IPS-18c (cell line): ENCODE data around the gene MPST.
"Not testable (repeated sequence)": the region's sequence is repeated elsewhere in the genome, so short reads cannot be mapped to it uniquely, and the experiment has no call there.

Source experiments
- H3K4me3 ChIP-seq: 2 replicates; pipeline ENCODE4 v1.7.0; 2013; ENCODE audit warnings: low read depth, mild to moderate bottlenecking, low read length, moderate library complexity; ENCODE audit not compliant: insufficient read depth
- H3K9me3 ChIP-seq: one replicate; pipeline ENCODE4 v1.6.1; 2013; ENCODE audit warnings: mild to moderate bottlenecking, low read length, moderate library complexity; ENCODE audit not compliant: control insufficient read depth, insufficient read depth

MPST gene

DNA sequence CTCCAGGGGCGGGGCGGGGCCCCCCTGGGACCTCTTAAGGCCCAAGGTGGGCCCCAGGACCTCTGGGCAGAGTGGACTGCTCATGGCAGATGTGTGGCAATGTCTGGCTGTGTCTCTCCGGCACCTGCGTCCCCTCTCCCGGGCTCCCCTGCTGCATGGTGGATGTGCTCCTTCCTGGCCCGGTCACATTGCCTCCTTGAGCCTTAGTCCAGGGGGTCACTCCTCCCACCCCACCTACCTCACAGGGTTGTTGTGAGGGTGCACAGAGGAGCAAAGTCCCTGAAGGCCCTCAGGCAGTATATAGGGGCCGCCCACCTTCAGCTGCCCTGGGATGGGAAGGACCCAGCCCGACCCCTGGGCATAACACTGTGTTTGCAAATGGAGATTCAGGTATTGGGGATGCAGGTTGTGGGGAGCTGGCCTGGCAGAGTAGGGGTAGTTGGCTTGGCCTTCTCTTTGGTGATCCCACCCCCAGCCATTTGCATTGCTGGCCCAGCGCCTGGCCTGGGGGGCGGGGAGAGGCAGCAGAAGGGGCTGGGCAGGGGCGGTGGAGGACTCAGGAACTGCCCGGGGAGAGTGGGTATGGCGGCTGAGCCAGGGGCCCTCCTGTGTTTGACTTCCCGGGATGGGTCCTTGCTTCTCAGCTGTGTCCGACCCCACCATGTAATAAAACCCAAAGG is 43.3 kb downstream of the MPST start:
- H3K9me3 ChIP-seq: no peaks in the 10 kb centered on the region
- H3K4me3 ChIP-seq: no peak overlapping the region

- Histone ChIP-seq H3K4me3 (no peak overlapping the region), H3K9me3 (no peaks in the 10 kb centered on the region)
Observed at GRCh38 chr22:37063431-37064420, 44.2 kb downstream of the MPST start.

GRCh38 chr22:37064553-37064952 is 45.0 kb downstream of the MPST start:
- Histone ChIP-seq H3K4me3 (no peak overlapping the region), H3K9me3 (no peaks in the 10 kb centered on the region)

GRCh38 chr22:37065180-37065579 is 45.6 kb downstream of the MPST start:
- Histone ChIP-seq H3K9me3 (no peaks in the 10 kb centered on the region), H3K4me3 (no peak overlapping the region)

- Histone ChIP-seq H3K4me3 (no peak overlapping the region), H3K9me3 (no peaks in the 10 kb centered on the region)
Observed at GRCh38 chr22:37065961-37066360, 46.4 kb downstream of the MPST start.

- H3K9me3 ChIP-seq: no peaks in the 10 kb centered on the region
Observed at GRCh38 chr22:37067428-37067827, 47.9 kb downstream of the MPST start.

GRCh38 chr22:37068859-37069258 is 49.3 kb downstream of the MPST start:
- Histone ChIP-seq H3K9me3 (no peaks in the 10 kb centered on the region), H3K4me3 (peak overlapping the region; percentile 34; the same call in 1 of the 2 replicates)

More at GRCh38 chr22:37067428-37067827, 47.9 kb downstream of the MPST start:
- no peak overlapping the region for H3K4me3 ChIP-seq

- no peak overlapping the region for H3K4me3 ChIP-seq
Observed at GRCh38 chr22:37069319-37069718, 49.8 kb downstream of the MPST start.

DNA sequence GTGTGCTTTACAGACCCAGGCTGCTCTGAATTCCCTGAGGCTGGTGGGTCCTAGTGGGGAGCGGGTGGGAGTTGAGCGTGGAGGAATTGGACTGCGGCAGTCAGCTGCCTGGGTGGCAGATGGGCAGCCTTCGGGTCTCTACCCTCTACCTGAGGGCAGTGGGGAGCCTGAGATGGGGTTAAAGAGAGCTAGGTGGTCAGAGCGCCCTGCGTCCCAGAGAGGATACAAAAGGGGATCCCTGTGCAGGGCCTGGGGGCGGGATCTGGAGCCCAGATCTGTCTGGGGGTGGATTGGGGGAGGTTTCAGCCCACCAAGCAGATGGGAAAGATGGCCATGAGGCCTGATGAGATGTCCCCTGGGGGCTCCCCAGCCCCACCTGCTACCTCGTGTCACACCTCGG is 50.2 kb downstream of the MPST start:
- H3K4me3 ChIP-seq: no peak overlapping the region
- H3K9me3 ChIP-seq: no peaks in the 10 kb centered on the region

More at GRCh38 chr22:37069319-37069718, 49.8 kb downstream of the MPST start:
- H3K9me3 ChIP-seq: no peaks in the 10 kb centered on the region

DNA sequence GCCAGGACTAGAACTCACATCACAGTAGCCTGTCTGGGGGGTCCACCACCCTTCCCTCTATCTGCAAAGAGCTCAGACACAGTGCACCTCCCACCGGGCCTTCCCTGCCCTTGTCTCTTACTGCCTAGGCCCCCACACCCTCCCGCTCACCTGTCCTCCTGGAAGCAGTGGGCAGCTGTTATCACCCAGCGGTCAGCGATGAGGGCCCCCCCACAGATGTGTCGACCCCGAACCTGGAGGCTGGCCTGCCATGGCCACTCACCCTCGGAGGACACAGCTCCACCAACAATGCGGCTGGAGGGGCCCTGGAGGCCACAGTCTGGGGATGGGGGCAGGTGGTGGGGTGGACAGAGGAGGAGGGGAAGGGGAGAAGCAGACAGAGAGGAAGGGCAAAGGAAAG is 50.8 kb downstream of the MPST start:
- no peak overlapping the region for H3K4me3 ChIP-seq
- H3K9me3 ChIP-seq: no peaks in the 10 kb centered on the region

- H3K9me3 ChIP-seq: no peaks in the 10 kb centered on the region
- no peak overlapping the region for H3K4me3 ChIP-seq
Observed at GRCh38 chr22:37070744-37071143, 51.2 kb downstream of the MPST start.

- H3K9me3 ChIP-seq, H3K4me3 ChIP-seq: not testable (repeated sequence)
Observed at GRCh38 chr22:37071850-37072592, 52.5 kb downstream of the MPST start.

DNA sequence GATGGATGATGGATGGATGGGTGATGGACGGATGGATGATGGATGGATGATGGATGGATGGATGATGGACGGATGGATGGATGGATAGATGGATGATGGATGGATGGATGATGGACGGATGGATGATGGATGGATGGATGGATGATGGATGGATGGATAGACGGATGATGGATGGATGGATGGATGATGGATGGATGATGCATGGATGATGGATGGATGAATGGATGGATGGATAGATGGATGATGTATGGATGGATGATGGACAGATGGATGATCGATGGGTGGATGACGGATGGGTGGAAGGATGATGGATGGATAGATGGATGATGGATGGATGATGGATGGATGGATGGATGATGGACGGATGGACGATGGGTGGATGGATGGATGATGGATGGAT is 53.1 kb downstream of the MPST start:
- no peaks in the 10 kb centered on the region for H3K9me3 ChIP-seq

GRCh38 chr22:37074537-37074936 is 55.0 kb downstream of the MPST start:
- H3K9me3 ChIP-seq: no peaks in the 10 kb centered on the region

More for the DNA sequence above, 53.1 kb downstream of the MPST start:
- H3K4me3 ChIP-seq: no peak overlapping the region

DNA sequence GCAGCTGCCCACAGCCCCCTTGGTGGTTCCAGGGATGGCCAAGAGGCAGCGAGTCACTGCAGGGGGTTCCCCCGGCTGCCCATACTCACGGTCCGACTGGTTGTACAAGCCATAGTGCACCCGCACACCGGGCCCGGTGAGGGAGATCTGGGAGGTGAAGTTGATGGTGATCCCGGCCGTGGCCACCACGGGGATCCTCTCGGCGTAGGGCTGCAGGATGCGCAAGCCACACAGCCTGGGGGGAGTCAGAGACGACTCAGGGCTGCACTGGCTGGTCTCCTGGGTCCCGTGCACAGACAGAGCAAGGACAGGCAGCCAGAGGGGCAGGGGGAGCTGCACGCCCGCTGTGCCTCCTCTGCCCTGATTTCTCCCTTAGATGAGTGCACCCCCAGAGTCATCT is 55.5 kb downstream of the MPST start:
- H3K9me3 ChIP-seq: no peaks in the 10 kb centered on the region
- H3K4me3 ChIP-seq: no peak overlapping the region

More at GRCh38 chr22:37074537-37074936, 55.0 kb downstream of the MPST start:
- no peak overlapping the region for H3K4me3 ChIP-seq

DNA sequence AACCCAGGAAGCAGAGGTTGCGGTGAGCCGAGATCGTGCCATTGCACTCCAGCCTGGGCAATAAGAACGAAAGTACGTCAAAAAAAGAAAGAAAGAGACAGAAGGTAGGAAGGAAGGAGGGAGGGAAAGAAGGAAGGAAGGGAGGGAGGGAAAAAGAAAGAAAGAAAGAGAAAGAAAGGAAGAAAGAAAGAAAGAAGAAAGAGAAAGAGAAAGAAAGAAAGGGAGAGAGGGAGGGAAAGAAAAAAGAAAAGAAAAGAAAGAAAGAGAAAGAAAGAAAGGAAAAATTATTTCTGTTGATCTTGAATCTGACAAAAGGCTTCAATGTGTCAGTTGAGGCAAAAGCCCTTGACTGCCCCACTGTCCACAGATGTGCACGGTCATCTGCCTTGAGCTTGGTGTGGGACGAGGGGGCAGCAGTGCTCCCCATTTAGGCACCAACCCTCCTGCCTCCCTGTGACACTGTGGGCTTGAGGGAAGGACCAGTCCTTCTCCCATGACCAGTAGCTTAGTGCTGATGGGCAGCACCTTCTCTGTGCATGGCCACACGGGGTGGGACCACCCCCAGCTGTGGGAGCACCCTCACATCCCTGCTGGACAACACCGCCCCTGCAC is 56.4 kb downstream of the MPST start:
- no peaks in the 10 kb centered on the region for H3K9me3 ChIP-seq

DNA sequence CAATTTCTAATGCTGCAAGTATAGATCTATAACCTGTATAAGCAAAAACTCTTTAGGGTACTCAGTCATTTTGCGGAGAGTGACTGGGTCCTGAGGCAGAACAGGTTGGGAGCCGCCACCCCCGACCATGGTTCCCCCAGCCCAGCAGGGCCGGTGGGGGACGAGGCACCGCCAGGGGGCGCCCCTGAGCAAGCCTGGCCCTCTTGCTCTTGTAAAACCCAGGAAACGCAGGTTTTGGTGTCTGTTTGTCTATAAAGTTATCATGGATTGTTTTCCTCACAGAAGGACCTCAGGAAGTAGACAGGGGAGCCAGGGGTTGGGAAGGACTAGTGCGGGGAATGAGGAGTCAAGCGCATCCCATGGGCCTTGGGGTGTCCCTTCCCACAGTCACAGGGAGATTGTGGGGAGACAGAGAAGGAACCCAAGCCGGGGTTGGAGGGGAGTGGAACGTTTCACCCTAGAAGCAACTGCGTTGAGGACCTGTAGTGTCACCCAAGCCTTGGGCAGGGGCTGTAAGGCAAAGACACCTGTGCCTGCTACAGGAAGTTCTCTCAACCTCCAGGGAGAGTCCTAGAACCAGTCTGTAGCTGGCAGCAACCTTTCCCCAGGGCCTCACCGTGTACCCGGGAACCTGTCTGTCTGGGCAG is 58.4 kb downstream of the MPST start:
- Histone ChIP-seq H3K9me3 (no peaks in the 10 kb centered on the region), H3K4me3 (no peak overlapping the region)

More for the DNA sequence above, 56.4 kb downstream of the MPST start:
- no peak overlapping the region for H3K4me3 ChIP-seq
